ENCODE measurements around the gene FNDC10.

The FNDC10 gene

DNA sequence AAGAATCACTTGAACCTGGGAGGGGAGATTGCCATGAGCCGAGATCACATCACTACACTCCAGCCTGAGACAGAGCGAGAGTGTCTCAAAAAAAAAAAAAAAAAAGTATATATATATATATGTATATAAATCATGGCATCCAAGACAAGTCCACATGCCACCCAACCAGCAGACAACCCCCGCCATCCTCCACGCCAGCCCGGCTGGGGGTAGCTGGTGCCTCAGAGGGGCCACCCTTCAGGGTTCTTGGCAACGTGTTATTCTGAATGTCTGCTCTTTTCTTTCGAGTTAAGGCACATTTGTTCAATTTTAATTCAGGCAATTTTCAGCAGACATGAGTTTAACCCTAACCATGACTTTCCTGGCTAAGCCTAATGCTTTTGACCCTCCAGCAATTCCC lies 49.8 kb downstream of the FNDC10 start:
- no peaks in the 10 kb centered on the region for H4K20me1 ChIP-seq (ENCODE audit: low read depth, low read length)
- H3K4me2 ChIP-seq (ENCODE audit: low read depth, low read length, poor library complexity, severe bottlenecking): no peak overlapping the region
- H3F3A ChIP-seq (ENCODE audit: insufficient read depth): no peaks in the 10 kb centered on the region
- no peak overlapping the region for H3K27ac ChIP-seq (ENCODE audit: low read depth, low read length)
- H3K36me3 ChIP-seq (ENCODE audit: low read length): no peaks in the 10 kb centered on the region
- H2AFZ ChIP-seq (ENCODE audit: low read depth, low read length, severe bottlenecking): no peak overlapping the region
- TF ChIP-seq, protein P1, sequence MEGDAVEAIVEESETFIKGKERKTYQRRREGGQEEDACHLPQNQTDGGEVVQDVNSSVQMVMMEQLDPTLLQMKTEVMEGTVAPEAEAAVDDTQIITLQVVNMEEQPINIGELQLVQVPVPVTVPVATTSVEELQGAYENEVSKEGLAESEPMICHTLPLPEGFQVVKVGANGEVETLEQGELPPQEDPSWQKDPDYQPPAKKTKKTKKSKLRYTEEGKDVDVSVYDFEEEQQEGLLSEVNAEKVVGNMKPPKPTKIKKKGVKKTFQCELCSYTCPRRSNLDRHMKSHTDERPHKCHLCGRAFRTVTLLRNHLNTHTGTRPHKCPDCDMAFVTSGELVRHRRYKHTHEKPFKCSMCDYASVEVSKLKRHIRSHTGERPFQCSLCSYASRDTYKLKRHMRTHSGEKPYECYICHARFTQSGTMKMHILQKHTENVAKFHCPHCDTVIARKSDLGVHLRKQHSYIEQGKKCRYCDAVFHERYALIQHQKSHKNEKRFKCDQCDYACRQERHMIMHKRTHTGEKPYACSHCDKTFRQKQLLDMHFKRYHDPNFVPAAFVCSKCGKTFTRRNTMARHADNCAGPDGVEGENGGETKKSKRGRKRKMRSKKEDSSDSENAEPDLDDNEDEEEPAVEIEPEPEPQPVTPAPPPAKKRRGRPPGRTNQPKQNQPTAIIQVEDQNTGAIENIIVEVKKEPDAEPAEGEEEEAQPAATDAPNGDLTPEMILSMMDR (IDR thresholded peaks at IDR 0.05; ENCODE audit: insufficient read depth, low read length, poor library complexity, severe bottlenecking): no peak
- TF ChIP-seq EZH2phosphoT487 (conservative IDR thresholded peaks at IDR 0.05; ENCODE audit: low read length): no peak
- no peaks in the 10 kb centered on the region for H3K9me3 ChIP-seq (ENCODE audit: insufficient read depth, low read length)
- H3K9ac ChIP-seq (ENCODE audit: low read length): no peak overlapping the region
- no peak overlapping the region for H3K4me3 ChIP-seq (ENCODE audit: insufficient read depth, low read length, poor library complexity, severe bottlenecking)
- H3K27me3 ChIP-seq (ENCODE audit: low read length): no peaks in the 10 kb centered on the region
- no peaks in the 10 kb centered on the region for H3K9me2 ChIP-seq (replicated peaks; ENCODE audit: insufficient read depth, low read length)
- no peaks in the 10 kb centered on the region; the same call in 1 of the 2 replicates for H3K79me2 ChIP-seq (ENCODE audit: insufficient read depth, low read length)

DNA sequence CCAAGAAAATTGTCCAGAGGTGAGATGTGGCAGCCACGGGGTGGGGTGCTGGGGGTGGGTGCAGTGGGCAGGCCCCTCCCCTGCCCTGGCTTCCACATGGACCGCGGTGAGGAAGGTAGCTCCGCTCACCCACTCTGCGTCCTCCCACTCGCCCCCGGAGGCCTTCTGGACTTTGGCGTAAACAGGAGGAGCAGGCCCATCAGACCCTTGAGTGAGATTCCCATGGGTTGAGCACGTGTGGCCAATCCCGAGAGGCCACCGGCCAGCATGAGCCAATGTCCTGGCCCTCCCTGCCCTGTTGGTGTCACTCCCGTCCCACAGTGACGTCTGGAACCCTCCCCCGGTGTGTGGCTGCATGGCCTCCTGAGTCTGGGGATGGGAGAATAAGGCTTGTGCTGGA lies 51.3 kb downstream of the FNDC10 start:
- no peak overlapping the region for H3K4me3 ChIP-seq (ENCODE audit: insufficient read depth, low read length, poor library complexity, severe bottlenecking)
- H3K9me2 ChIP-seq (replicated peaks; ENCODE audit: insufficient read depth, low read length): no peaks in the 10 kb centered on the region
- H3K4me2 ChIP-seq (ENCODE audit: low read depth, low read length, poor library complexity, severe bottlenecking): no peak overlapping the region
- H3K27me3 ChIP-seq (ENCODE audit: low read length): no peaks in the 10 kb centered on the region
- H3K36me3 ChIP-seq (ENCODE audit: low read length): no peaks in the 10 kb centered on the region
- TF ChIP-seq EZH2phosphoT487 (conservative IDR thresholded peaks at IDR 0.05; ENCODE audit: low read length): no peak
- TF ChIP-seq, protein P1 (IDR thresholded peaks at IDR 0.05; ENCODE audit: insufficient read depth, low read length, poor library complexity, severe bottlenecking): no peak
- H3K9me3 ChIP-seq (ENCODE audit: insufficient read depth, low read length): no peaks in the 10 kb centered on the region
- no peak overlapping the region for H2AFZ ChIP-seq (ENCODE audit: low read depth, low read length, severe bottlenecking)
- no peaks in the 10 kb centered on the region; the same call in 1 of the 2 replicates for H3K79me2 ChIP-seq (ENCODE audit: insufficient read depth, low read length)
- no peaks in the 10 kb centered on the region for H4K20me1 ChIP-seq (ENCODE audit: low read depth, low read length)
- H3F3A ChIP-seq (ENCODE audit: insufficient read depth): no peaks in the 10 kb centered on the region
- no peak overlapping the region for H3K9ac ChIP-seq (ENCODE audit: low read length)
- no peak overlapping the region for H3K27ac ChIP-seq (ENCODE audit: low read depth, low read length)
